ES-I3 (cell line): ENCODE results near the gene CFAP299.

Experiments
- H3K36me3 ChIP-seq: 2 replicates; pipeline ENCODE4 v1.6.1; 2013; ENCODE audit warnings: mild to moderate bottlenecking, low read length, control low read depth, moderate library complexity; ENCODE audit not compliant: insufficient read depth
- H3K4me1 ChIP-seq: 2 replicates; pipeline ENCODE4 v1.6.1; 2013; ENCODE audit warnings: mild to moderate bottlenecking, control low read depth, low read length; ENCODE audit not compliant: insufficient read depth
- H3K9ac ChIP-seq: 2 replicates; pipeline ENCODE4 v1.6.1; 2013; ENCODE audit warnings: low read depth, mild to moderate bottlenecking, low read length, moderate library complexity
- H3K9me3 ChIP-seq: 2 replicates; pipeline ENCODE4 v1.6.1; 2013; ENCODE audit warnings: mild to moderate bottlenecking, low read length, moderate library complexity; ENCODE audit not compliant: control insufficient read depth, insufficient read depth

Gene CFAP299

DNA sequence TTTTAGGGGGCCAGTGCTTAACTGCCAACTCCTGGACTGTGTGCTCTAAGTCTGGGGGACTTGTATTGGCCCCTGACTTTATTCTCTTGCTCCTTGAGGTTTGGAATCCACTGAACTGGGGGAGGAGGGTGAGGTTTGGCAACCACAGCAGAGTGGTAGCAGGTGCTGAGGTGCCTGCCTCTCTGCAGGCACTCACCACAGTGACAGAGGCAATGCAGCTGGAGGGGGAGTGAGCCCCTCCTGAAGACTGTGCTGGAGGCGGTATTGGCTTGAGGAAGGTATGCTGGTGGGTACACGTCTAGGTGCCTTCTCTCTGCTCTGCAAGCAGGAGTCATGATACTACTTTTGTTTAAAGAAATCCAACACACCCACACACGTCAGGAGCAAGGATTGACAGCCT lies 24.6 kb downstream of the CFAP299 start:
- H3K9me3 ChIP-seq: no peaks in the 10 kb centered on the region
- peaks cover 5% of the 10 kb centered on the region; the same call in 1 of the 2 replicates for H3K4me1 ChIP-seq
- no peaks in the 10 kb centered on the region for H3K36me3 ChIP-seq
- no peak overlapping the region for H3K9ac ChIP-seq

DNA sequence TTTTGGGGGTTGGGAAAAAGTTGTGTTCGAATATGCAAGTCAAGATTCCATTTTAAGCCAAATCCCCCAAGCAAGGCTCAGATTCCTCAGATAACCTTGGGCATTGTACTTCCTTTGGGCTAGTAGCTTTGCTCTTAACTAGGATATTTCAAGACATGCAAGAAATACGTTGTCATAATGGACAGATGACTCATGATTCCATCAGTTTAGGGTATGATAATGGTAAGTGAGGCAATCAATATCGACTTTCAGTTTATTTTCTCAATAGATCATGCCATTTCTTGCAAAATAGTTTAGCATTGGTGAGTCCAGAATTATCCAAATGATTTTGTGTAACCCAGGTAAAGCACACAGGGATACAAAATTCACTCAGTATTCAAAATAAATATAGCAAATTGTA lies 25.4 kb downstream of the CFAP299 start:
- Histone ChIP-seq H3K9me3 (no peaks in the 10 kb centered on the region), H3K4me1 (peaks cover 5% of the 10 kb centered on the region; the same call in 1 of the 2 replicates), H3K9ac (no peak overlapping the region), H3K36me3 (no peaks in the 10 kb centered on the region)

DNA sequence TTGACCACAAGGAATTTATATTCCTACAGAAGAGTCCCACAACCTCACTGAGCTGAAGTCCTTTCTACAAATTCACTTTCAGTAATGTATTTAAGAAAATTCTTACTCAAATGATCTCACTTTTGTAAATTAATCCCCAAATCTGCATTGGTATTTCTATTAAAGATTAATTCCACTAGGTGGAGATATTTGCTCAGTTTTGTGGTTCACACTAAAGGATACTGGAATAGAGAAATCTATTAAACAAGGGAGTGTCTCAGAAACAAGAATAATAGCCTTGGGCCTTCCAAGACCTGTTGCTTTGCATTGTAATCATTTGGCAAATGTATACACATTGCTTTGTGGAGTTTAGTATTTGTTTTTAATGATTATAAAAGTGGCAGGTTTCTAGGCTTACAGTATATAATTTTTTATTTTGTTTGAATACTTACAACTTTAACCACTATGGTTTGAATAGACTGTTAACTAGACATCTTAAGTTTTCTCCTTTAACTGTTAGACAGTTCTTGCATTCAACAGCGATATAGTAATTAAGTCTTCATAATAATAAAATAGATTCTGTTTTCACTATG lies 25.9 kb downstream of the CFAP299 start:
- H3K36me3 ChIP-seq: no peaks in the 10 kb centered on the region
- H3K4me1 ChIP-seq: peaks cover 5% of the 10 kb centered on the region; the same call in 1 of the 2 replicates
- no peak overlapping the region for H3K9ac ChIP-seq
- H3K9me3 ChIP-seq: no peaks in the 10 kb centered on the region

DNA sequence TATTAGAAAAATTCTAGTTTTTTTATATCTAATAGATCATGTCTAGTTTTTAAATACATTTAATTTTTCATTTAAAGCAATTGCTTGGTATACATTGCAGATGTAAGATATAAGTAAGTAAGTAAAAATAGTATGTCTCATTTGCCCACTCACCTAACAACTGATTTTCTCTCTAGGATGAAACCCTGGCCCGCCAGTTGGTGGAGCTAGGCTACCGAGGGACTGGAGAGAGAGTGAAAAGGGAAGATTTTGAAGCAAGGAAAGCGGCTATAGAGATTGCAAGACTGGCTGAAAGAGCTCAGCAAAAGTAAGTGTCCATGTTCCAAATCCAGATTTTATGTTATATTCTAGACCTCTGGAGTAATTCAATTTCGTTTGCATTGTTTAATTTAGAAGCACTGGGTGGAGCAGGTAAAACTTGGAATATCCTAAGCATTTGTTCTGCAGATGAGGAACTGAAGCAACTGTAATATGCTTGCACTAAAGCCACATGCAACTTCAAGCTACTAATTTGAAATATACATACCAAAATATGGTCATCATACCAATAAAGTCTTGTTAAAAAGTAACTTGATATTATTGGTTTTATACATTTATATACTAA lies 27.1 kb downstream of the CFAP299 start:
- Histone ChIP-seq H3K9me3 (no peaks in the 10 kb centered on the region), H3K4me1 (peaks cover 5% of the 10 kb centered on the region; the same call in 1 of the 2 replicates), H3K36me3 (no peaks in the 10 kb centered on the region), H3K9ac (no peak overlapping the region)

DNA sequence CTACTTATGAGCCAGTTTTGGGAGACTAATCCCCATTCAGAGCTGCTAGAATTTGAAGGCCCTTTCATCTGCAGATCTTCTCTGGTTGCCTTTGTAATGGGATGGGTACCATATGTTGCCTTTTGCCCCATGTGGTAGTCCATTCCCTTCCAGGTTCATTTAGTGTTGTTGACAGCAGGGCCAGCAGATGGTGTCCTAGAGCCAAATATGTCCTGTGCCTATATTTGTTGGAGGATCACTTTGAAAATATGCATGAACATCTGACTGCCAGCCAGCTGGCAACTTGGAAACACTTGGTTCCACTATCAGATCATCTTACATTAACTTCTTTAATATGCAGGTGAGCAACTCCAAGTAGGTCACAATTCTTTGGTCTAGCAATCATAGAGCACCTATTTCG lies 30.4 kb downstream of the CFAP299 start:
- Histone ChIP-seq H3K9me3 (peaks cover 7% of the 10 kb centered on the region; the same call in 1 of the 2 replicates), H3K36me3 (no peaks in the 10 kb centered on the region), H3K4me1 (peaks cover 4% of the 10 kb centered on the region; the same call in 1 of the 2 replicates), H3K9ac (no peak overlapping the region)

DNA sequence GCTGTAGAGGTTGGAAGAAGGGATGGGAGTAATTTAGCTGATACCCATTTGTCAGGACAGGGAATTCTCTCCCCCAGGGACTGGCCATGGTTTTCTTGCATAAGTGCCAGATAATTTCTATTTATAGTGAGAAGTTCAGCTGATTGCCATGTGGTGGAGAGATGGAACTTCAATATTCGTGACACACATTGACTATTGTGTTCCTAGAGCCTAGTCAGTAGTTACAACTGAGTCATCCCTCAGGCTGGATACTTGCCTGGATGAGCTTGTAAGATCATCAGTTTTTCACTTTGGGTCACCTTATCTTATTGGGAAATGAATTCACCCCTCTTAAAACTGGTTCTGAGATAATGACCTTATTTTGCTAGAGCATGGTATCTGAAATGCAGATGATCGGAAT lies 32.2 kb downstream of the CFAP299 start:
- H3K9me3 ChIP-seq: peaks cover 7% of the 10 kb centered on the region; the same call in 1 of the 2 replicates
- H3K9ac ChIP-seq: no peak overlapping the region
- no peaks in the 10 kb centered on the region for H3K4me1 ChIP-seq
- H3K36me3 ChIP-seq: no peaks in the 10 kb centered on the region

DNA sequence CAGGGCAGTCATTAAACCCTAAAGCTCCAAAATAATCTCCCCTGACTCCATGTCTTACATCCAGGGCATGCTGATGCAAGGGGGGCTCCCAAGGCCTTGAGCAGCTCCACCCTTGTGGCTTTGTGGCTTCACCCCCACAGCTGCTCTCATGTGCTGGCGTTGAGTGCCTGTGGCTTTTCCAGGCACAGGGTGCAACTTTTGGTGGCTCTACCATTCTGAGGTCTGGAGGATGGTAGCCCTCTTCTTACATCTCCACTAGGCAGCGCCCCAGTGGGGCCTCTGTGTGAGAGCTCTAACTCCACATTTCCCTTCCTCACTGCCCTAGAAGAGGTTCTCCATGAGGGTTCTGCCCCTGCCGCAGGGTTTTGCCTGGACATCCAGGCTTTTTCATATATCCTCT lies 35.1 kb downstream of the CFAP299 start:
- H3K36me3 ChIP-seq: no peaks in the 10 kb centered on the region

DNA sequence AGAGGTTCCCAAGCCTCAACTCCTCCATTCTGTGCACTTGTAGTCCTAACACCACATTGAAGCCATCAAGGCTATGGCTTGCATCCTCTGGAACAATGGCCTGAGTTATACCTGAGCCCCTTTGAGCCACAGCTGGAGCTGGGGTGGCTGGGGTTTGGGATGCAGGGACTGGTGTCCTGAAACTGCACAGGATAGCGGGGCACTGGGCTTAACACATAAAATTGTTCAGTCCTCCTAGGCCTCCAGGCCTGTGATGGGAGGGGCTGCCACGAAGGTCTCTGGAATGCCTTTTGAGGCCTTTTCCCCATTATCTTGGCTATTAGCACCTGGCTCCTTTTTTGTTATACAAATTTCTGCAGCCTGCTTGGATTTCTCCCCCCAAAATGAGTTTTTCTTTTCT lies 35.5 kb downstream of the CFAP299 start:
- no peaks in the 10 kb centered on the region for H3K36me3 ChIP-seq
- H3K4me1 ChIP-seq: no peaks in the 10 kb centered on the region
- H3K9me3 ChIP-seq: peaks cover 7% of the 10 kb centered on the region; the same call in 1 of the 2 replicates
- H3K9ac ChIP-seq: no peak overlapping the region

More for the DNA sequence above, 35.1 kb downstream of the CFAP299 start:
- H3K9me3 ChIP-seq: peaks cover 7% of the 10 kb centered on the region; the same call in 1 of the 2 replicates
- no peak overlapping the region for H3K9ac ChIP-seq
- H3K4me1 ChIP-seq: no peaks in the 10 kb centered on the region

DNA sequence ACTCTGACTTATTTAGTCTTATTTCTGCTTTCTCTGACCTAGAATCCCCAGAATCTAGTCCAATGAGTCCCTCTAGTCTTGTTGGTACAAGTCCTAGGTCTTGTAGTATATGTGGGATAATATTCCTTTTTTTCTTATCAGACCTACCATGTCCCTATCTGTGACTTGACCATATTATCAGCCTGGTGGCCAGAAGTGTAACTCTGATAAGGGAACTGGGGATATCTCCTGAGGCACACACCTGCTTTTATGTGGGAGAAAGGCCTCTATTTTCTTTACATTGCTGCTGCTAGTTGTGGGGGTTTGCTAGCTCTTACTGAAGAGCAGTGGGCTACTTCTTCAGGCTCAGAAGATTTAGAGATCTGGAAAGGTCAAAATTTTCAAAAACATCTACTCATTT lies 38.6 kb downstream of the CFAP299 start:
- H3K36me3 ChIP-seq: no peaks in the 10 kb centered on the region
- H3K9me3 ChIP-seq: peaks cover 5% of the 10 kb centered on the region; the same call in 1 of the 2 replicates
- no peaks in the 10 kb centered on the region for H3K4me1 ChIP-seq

DNA sequence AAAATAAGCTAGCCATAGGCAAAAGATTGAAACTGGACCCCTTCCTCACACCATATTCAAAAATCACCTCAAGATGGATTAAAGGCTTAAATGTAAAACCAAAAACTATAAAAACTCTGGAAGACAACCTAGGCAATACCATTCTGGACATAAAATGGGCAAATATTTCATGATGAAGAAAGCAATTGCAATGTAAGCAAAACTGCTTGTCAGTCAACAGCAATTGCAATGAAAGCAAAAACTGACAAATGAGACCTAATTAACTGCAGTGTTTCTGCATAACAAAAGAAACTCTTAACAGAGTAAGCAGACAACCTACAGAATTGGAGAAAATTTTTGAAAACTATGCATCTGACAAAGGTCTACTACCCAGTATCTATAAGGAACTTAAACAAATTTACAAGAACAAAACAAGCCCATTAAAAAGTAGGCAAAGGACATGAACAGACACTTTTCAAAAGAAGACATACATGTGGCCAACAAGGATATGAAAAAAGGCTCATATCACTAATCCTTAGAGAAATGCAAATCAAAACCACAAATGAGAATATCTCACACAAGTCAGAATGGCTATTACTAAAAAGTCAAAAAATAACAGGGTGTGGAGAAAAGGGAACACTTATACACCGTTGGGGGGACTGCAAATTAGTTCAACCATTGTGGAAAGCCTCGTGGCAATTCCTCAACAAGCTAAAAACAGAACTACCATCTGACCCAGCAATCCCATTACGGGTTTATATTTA lies 46.7 kb downstream of the CFAP299 start:
- Histone ChIP-seq H3K4me1 (no peaks in the 10 kb centered on the region), H3K9ac (no peak overlapping the region), H3K9me3 (no peaks in the 10 kb centered on the region; the same call in 1 of the 2 replicates), H3K36me3 (no peaks in the 10 kb centered on the region)

More for the DNA sequence above, 38.6 kb downstream of the CFAP299 start:
- H3K9ac ChIP-seq: no peak overlapping the region

DNA sequence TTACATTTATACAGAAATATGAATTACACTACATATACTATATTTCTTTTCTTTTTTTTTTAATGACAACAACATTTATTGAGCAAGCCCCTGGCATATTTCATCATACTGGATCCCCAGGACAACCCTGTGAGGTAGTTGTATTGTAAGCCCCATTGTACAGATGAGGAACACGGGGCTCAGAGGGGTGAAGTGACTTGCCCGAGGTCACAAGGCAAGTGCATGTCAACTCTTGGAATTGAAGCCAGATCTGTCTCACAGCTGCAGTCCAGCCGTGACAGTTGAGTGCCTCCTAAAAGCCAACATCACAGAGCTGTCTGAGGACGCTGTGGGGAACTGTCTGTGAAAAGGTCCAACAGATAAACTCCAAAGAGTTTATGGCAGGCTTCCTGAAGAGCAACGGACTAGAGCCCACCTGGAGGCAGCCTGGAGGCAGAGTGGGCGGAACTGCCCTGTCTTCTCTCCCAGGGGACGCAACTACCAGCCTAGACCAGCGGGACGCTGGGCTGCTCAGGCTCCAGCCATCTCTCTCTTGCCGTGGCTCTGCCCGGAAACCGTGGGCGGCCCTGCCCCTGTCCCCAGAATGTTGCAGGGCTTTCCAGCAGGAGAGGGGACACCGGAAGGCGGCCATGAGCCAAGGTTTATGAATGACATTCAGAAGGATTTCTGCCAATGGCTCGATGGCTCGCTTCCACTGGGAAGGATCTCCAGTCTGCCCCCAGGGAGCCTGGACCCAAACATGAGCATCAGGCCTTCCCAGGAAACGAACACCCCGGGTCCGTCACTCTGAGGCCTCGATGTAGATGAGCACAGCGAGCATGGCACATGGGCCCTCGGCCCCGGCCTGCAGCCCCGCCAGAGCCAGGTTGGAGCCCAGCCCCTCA lies 50.1 kb downstream of the CFAP299 start:
- Histone ChIP-seq H3K4me1 (no peaks in the 10 kb centered on the region), H3K9ac (no peak overlapping the region)

DNA sequence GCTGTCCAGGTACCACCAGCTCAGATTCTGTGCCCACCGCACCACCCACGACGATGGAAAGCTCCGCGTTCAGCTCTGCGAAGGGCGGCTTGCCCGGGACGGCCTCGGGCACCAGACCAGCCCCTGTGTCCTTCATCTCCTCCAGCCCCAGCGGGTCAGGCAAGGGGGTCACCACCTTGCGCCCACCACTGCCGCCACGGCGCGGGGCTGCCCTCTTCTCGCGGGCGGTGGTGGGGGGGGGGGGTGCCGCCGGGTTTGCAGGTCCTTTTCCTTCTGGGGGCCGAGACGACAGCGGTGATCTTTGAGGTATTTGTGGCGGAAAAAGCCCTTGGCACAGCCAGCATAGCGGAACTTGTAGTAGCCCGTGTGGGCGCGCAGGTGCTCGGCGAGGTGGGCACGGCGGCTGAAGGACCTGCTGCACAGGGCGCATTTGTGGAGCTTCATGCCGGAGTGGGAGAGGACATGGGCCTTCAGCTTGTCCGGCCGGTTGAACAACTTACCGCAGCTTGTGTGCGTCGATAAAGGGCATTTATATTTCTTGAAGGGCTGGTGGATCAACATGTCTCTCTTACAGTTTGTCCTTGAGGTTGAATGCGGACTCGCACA lies 50.9 kb downstream of the CFAP299 start:
- Histone ChIP-seq H3K36me3 (no peaks in the 10 kb centered on the region), H3K4me1 (no peaks in the 10 kb centered on the region)

More for the DNA sequence above, 50.1 kb downstream of the CFAP299 start:
- Histone ChIP-seq H3K9me3 (no peaks in the 10 kb centered on the region; the same call in 1 of the 2 replicates), H3K36me3 (no peaks in the 10 kb centered on the region)

DNA sequence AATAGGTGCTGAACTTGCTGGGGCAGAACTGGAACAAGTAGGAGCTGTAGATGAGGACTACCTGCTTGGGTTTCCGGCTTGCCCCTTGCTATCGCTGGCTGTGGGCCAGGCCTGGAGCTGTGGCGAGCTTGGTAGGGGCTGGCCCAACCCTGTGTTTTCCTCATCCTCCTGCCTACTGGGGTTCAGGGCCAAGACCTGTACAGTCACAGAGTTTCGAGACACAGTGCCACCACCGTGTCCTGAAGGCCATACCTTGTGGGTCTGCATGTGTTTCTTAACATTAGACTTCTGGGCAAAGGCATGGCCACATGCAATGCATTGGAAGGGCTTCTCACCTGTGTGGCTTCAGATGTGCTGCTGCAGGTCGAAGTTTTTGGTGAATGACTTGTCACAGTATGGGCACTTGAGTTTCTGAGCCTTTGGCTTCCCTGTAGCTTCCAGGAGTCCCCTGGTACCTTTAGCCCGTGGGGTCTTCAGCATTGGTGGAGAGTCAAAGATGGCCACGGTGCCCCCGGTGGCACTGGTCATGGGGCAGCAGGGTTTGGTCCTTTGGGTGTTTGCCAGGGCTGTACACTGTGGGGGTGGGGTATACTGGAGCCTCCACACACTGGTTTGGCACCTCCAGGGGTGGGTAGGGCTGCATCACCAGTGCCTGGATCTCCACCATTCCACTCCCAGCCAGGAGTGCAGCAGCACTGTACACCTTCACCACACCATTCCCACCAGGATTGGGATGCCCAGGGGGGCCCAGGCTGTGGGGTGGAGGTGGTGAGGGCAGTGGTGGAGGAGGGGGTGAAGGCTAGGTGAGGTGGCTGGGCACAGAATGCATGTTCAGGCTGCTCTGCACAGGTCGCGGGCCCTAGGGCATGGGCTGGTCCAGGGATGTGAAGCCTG lies 52.1 kb downstream of the CFAP299 start:
- Histone ChIP-seq H3K9me3 (no peaks in the 10 kb centered on the region), H3K9ac (no peak overlapping the region), H3K36me3 (no peaks in the 10 kb centered on the region), H3K4me1 (no peaks in the 10 kb centered on the region)

More for the DNA sequence above, 50.9 kb downstream of the CFAP299 start:
- Histone ChIP-seq H3K9me3 (no peaks in the 10 kb centered on the region; the same call in 1 of the 2 replicates), H3K9ac (no peak overlapping the region)
